NT2/D1 (cell line): ENCODE results near the gene ITFG1.
"Not testable (repeated sequence)": the region's sequence is repeated elsewhere in the genome, so short reads cannot be mapped to it uniquely, and the experiment has no call there.

ENCODE experiments used
- DNase-seq: peaks from one replicate; pipeline ENCODE4 v3.0.0-alpha.2; 2011; ENCODE audit warnings: low read depth, low spot score
- H3K27me3 ChIP-seq: 2 replicates; pipeline ENCODE4 v1.6.0; 2011; ENCODE audit warnings: mild to moderate bottlenecking; ENCODE audit not compliant: insufficient read length, insufficient read depth
- H3K36me3 ChIP-seq: 2 replicates; pipeline ENCODE4 v1.6.1; 2011; ENCODE audit warnings: mild to moderate bottlenecking, low read length, mixed read lengths; ENCODE audit not compliant: insufficient read depth, insufficient read length
- H3K4me1 ChIP-seq: 2 replicates; pipeline ENCODE4 v1.5.1; 2011; ENCODE audit not compliant: insufficient read depth, insufficient read length
- H3K4me3 ChIP-seq: 2 replicates; pipeline ENCODE4 v1.5.1; 2011; ENCODE audit warnings: low read depth; ENCODE audit not compliant: insufficient read length
- H3K9ac ChIP-seq: 2 replicates; pipeline ENCODE4 v1.6.0; 2011; ENCODE audit warnings: low read depth; ENCODE audit not compliant: insufficient read length
- H3K9me3 ChIP-seq: 2 replicates; pipeline ENCODE4 v1.5.1; 2011; ENCODE audit warnings: mild to moderate bottlenecking, low read length; ENCODE audit not compliant: insufficient read depth
- SUZ12 ChIP-seq: IDR thresholded peaks from 2 replicates; pipeline ENCODE4 v1.6.1; 2011; ENCODE audit not compliant: insufficient read length, insufficient read depth; ENCODE audit errors: extremely low read depth
- YY1 ChIP-seq: IDR thresholded peaks from 2 replicates; pipeline ENCODE4 v1.6.1; 2011; ENCODE audit not compliant: insufficient read length, insufficient read depth
- ZNF274 ChIP-seq: IDR thresholded peaks from 2 replicates; pipeline ENCODE4 v1.6.1; 2011; ENCODE audit warnings: mild to moderate bottlenecking, low read depth, low read length

Gene ITFG1

GRCh38 chr16:47470810-47471209 is 9.9 kb upstream of the ITFG1 start:
- DNase-seq, result no peak
- Histone ChIP-seq H3K9ac (no peak overlapping the region), H3K4me1 (no peaks in the 10 kb centered on the region), H3K9me3 (no peaks in the 10 kb centered on the region), H3K4me3 (no peak overlapping the region), H3K36me3 (no peaks in the 10 kb centered on the region), H3K27me3 (no peaks in the 10 kb centered on the region)
- no peak for TF ChIP-seq YY1
- no peak for TF ChIP-seq SUZ12
- TF ChIP-seq ZNF274, result no peak

DNA sequence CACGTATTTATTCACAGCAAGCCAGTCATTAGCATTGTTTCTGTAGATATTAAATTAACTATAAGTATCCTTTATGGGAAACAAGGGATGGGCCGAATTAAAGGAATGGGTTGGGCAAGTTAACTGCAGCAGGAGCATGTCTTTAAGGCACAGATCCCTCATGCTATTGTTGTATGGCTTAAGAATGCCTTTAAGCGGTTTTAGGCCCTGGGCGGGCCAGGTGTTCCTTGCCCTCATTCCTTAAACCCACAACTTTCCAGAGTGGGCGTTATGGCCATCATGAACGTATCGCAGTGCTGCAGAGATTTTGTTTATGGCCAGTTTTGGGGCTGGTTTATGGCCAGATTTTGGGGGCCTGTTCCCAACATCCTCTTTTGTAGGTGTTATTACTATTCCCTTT is 9.3 kb upstream of the ITFG1 start:
- Histone ChIP-seq H3K4me1 (no peaks in the 10 kb centered on the region), H3K9ac (no peak overlapping the region), H3K4me3 (no peak overlapping the region), H3K36me3 (peaks cover 1% of the 10 kb centered on the region), H3K27me3 (no peaks in the 10 kb centered on the region), H3K9me3 (no peaks in the 10 kb centered on the region)
- no peak for TF ChIP-seq SUZ12
- TF ChIP-seq ZNF274, result no peak
- TF ChIP-seq YY1, result no peak
- DNase-seq, result no peak

GRCh38 chr16:47469227-47469626 is 8.4 kb upstream of the ITFG1 start:
- Histone ChIP-seq H3K27me3 (no peaks in the 10 kb centered on the region), H3K9ac (no peak overlapping the region), H3K4me3 (no peak overlapping the region), H3K36me3 (peaks cover 9% of the 10 kb centered on the region), H3K4me1 (peaks cover 2% of the 10 kb centered on the region), H3K9me3 (no peaks in the 10 kb centered on the region)
- DNase-seq, result no peak
- TF ChIP-seq SUZ12, result no peak
- TF ChIP-seq YY1, result no peak

- H3K9me3 ChIP-seq, H3K27me3 ChIP-seq, H3K9ac ChIP-seq, H3K4me3 ChIP-seq, H3K4me1 ChIP-seq: not testable (repeated sequence)
- DNase-seq, result peak; percentile 18
- peaks cover 15% of the 10 kb centered on the region for H3K36me3 ChIP-seq
These were observed 7.3 kb upstream of the ITFG1 start for GRCh38 chr16:47468070-47468689.

DNA sequence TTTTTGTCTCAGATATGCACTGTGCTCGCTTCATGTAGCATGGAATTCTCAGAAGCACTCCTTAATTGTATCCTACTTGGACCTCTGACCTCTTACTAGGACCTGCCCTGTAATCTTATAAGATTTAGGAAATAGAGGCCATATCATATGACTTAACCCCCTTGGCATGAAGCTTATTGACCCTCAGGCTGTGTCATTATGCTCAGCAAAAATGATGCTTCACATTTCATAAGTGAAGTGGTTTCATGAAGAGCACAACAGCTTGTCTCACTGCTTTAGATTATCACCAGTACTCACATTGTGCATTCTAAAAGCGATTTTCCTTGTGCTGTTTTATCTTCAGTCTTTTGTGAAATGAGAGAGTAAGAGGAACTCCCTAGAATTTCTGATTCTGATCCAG is 6.6 kb upstream of the ITFG1 start:
- H3K36me3 ChIP-seq, result peaks cover 15% of the 10 kb centered on the region
- no peaks in the 10 kb centered on the region for H3K27me3 ChIP-seq
- no peak for DNase-seq

DNA sequence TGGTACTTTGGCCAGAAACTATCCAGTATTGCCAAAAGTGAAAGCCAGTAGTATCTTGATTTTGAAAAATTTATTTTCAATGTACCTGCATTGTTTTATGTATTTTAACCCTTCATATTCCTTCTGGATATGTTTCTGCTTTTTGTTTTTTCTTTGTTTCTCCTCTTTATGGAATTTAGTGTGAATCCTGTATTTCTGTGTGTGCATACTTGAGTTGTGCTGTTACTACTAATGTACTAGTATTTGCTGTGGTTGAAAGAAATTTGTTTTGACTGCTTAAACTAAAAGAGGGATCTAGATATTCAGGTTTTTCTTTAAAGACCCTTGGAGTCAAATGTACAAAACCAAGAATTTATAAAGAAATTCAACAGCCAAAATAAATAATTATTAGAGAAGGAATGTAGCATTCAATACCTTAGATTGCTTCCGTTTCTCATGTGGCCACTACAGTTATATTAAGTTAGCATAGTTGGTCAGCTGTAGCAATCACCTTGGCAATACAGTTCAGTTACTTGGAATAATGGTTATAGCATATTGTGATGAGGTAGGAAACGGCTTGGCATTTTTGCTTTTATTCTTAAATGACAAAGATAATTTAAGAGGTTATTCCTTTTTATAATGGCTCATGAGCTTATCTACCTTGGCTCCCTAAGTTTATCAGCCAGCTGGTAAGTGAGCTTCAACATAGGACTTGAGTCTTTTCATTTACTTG is 5.2 kb upstream of the ITFG1 start:
- TF ChIP-seq YY1 (no peak), SUZ12 (no peak), ZNF274 (no peak)
- Histone ChIP-seq H3K4me3 (no peak overlapping the region), H3K27me3 (no peaks in the 10 kb centered on the region), H3K9ac (no peak overlapping the region), H3K4me1 (peaks cover 2% of the 10 kb centered on the region), H3K36me3 (peaks cover 15% of the 10 kb centered on the region), H3K9me3 (no peaks in the 10 kb centered on the region)
- no peak for DNase-seq

More for the DNA sequence above, 6.6 kb upstream of the ITFG1 start:
- no peak overlapping the region for H3K4me3 ChIP-seq
- no peak overlapping the region for H3K9ac ChIP-seq
- peaks cover 2% of the 10 kb centered on the region for H3K4me1 ChIP-seq
- H3K9me3 ChIP-seq, result no peaks in the 10 kb centered on the region
- TF ChIP-seq ZNF274 (no peak), SUZ12 (no peak), YY1 (no peak)

DNA sequence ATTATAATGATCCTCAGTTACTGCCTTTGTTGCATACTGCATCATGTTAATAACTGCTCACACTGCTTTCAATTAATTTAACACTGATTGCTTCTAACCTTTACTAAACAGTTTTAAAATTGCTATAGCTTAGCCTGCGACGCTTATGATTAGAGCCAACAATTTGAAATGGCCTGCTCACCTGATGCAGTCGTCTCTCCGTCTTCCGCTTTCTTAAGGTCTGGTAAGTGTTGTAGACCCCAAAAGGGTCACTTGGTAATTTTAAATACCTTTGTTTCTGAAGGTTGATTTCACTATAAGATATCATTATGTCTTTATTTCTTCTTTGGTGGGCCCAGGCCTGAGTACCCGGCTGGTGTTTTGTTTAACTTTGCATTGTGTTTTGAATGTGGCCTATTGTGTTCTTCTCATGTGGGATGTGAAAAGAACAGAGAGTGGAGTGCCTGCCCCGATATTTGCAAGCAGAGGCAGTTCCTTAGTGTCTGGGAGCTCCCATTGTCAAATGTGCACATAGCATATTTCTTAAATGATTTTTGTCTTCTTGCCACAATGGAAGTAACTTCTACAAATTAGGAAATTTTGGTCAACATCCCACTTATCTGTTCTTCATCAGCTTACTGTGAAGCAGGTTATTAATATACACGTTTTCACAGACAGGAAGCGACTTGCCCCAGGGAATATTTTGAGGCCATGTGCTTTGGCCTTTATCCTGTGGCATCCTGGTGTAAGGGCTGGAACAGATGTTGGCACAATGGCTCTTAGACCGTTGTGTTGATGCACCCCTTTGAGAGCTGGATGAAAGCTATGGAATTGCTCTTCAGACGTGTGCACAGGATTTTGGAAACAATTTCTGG is 3.1 kb upstream of the ITFG1 start:
- H3K36me3 ChIP-seq, result peaks cover 20% of the 10 kb centered on the region
- no peak overlapping the region for H3K4me3 ChIP-seq
- DNase-seq, result no peak
- no peak overlapping the region for H3K9ac ChIP-seq
- peaks cover 2% of the 10 kb centered on the region for H3K4me1 ChIP-seq
- no peaks in the 10 kb centered on the region for H3K27me3 ChIP-seq
- no peak for TF ChIP-seq SUZ12
- no peak for TF ChIP-seq ZNF274
- no peak for TF ChIP-seq YY1
- H3K9me3 ChIP-seq, result no peaks in the 10 kb centered on the region
